Naive B cell (primary cell): Measurements from ENCODE around the gene RAPGEF1. TPM values are rescaled to one million over a fixed set of nuclear protein-coding genes. Genes with fewer than 3 reads are reported as not detected.

Source experiments
- ATAC-seq, 2 donors: fragments of 150-1000 bp; cut with Tn5 transposase; 2 replicates each; pipeline ENCODE4 v1.10.0; 2021; ENCODE audit warnings: low read depth in 2 of 2, mild to moderate bottlenecking in 2 of 2, moderate library complexity in 2 of 2
- DNase-seq: peaks from one replicate; pipeline ENCODE4 v3.0.0; 2022
- H3K27ac Mint-ChIP-seq, 6 donors: one replicate each; pipeline ENCODE4 v1.8.0; 2020 to 2022; ENCODE audit warnings: mild to moderate bottlenecking in 6 of 6, mixed read lengths in 6 of 6, moderate library complexity in 5 of 6, inconsistent platforms in 2 of 6
- H3K27me3 Mint-ChIP-seq, 3 donors: one replicate each; pipeline ENCODE4 v1.8.0; 2021 to 2022; ENCODE audit warnings: mixed read lengths in 3 of 3, mild to moderate bottlenecking in 1 of 3
- H3K36me3 Mint-ChIP-seq, 2 donors: one replicate each; pipeline ENCODE4 v1.8.0; 2020 to 2022; ENCODE audit warnings: mixed read lengths in 2 of 2, inconsistent platforms in 1 of 2, mild to moderate bottlenecking in 1 of 2
- H3K4me1 Mint-ChIP-seq, 3 donors: one replicate each; pipeline ENCODE4 v1.8.0; 2020 to 2022; ENCODE audit warnings: mixed read lengths in 3 of 3, inconsistent platforms in 1 of 3, mild to moderate bottlenecking in 1 of 3, moderate library complexity in 1 of 3
- H3K4me3 Mint-ChIP-seq, 8 donors: one replicate each; pipeline ENCODE4 v1.8.0; 2020 to 2022; ENCODE audit warnings: mild to moderate bottlenecking in 8 of 8, mixed read lengths in 8 of 8, moderate library complexity in 8 of 8, inconsistent platforms in 2 of 8
- H3K9me3 Mint-ChIP-seq, 7 donors: one replicate each; pipeline ENCODE4 v1.8.0; 2020 to 2022; ENCODE audit warnings: mixed read lengths in 7 of 7, mild to moderate bottlenecking in 5 of 7, inconsistent platforms in 2 of 7, moderate library complexity in 1 of 7
- polyA plus RNA-seq, 6 donors: library from polyadenylated mRNA; unstranded; fragments of 300-500 nt; fragmentation: Illumina TruSeq; gene quantifications; one replicate each; pipeline ENCODE4 v1.2.3, GENCODE V29; 2021; ENCODE audit warnings: low read depth in 6 of 6

Gene RAPGEF1
- polyA plus RNA-seq, 6 donors from 2014 or later, result 3.4 to 21.1 (median 7.9) TPM

DNA sequence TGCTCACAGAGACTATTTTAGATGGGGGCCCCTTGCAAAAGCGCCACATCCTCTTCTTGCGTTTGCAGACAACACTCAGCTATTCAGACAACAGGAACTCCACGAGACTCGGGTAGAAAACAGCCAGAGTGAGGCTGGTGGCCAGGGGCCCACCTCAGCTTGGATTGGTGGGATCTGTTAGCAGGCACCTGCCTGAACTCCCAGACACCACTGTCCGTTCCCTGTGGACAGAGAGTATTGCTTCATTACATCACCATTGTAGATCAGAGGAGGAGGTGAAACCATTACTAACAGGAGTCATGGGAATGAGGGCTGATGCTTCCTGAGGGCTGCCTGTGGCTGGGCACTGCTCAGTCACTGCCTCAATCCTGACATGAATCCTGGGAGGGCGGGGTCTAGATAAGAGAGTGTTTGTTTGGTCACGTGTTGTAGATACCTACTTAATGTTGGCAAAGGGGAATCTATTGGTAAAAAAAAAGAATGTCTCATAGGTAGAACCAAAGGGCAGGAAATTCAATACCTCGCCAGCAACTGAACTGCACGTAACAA is 4.4 kb upstream of the RAPGEF1 start:
- H3K27ac Mint-ChIP-seq, result peak overlapping the region; percentile 21 to 95 (median 68)
- peak overlapping the region in 2 of 8 donors; percentile 57 to 59 for H3K4me3 Mint-ChIP-seq
- DNase-seq (no peak), ATAC-seq (peak; percentile 36 to 52)
- H3K9me3 Mint-ChIP-seq, result no peaks in the 10 kb centered on the region
- H3K36me3 Mint-ChIP-seq, result no peaks in the 10 kb centered on the region
- peaks cover 15 to 29% (median 24%) of the 10 kb centered on the region in 3 donors for H3K4me1 Mint-ChIP-seq
- H3K27me3 Mint-ChIP-seq, result no peaks in the 10 kb centered on the region

DNA sequence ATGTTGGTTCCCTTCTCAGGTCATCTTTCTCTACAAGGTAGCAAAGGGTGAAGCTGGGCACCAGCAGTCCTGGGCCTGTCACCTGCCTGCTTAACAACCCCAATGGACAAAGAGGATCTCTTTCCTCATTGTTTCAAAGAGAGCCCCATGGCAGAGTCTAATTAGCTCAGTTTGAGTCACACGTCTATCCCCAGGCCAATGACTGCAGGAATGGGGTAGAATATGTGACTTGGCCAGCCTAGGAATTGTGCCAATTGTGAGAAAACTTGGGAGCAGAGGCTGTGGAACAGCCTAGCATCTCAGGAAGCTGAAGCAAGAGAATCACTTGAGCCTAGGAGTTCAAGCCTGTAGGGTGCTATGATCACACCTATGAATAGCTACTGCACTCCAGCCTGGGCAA is 3.6 kb upstream of the RAPGEF1 start:
- DNase-seq (no peak), ATAC-seq (no peak)
- Mint-ChIP-seq H3K4me1 (peaks cover 22 to 37% (median 32%) of the 10 kb centered on the region in 3 donors), H3K4me3 (peak overlapping the region in 1 of 8 donors; percentile 57), H3K27me3 (no peaks in the 10 kb centered on the region), H3K27ac (peak overlapping the region in 3 of 6 donors; percentile 80 to 95 (median 91)), H3K9me3 (no peaks in the 10 kb centered on the region), H3K36me3 (no peaks in the 10 kb centered on the region)

GRCh38 chr9:131743096-131743495 is 3.2 kb upstream of the RAPGEF1 start:
- Mint-ChIP-seq H3K4me1 (peaks cover 22 to 41% (median 33%) of the 10 kb centered on the region in 3 donors), H3K4me3 (peak overlapping the region in 2 of 8 donors; percentile 0 to 57), H3K36me3 (no peaks in the 10 kb centered on the region), H3K9me3 (no peaks in the 10 kb centered on the region), H3K27ac (peak overlapping the region in 2 of 6 donors; percentile 74 to 91), H3K27me3 (no peaks in the 10 kb centered on the region)
- ATAC-seq (no peak), DNase-seq (no peak)

GRCh38 chr9:131740898-131741297 is 1.0 kb upstream of the RAPGEF1 start:
- no peak for ATAC-seq
- H3K4me1 Mint-ChIP-seq, result peaks cover 38 to 56% (median 50%) of the 10 kb centered on the region in 3 donors
- no peaks in the 10 kb centered on the region for H3K27me3 Mint-ChIP-seq

GRCh38 chr9:131739133-131739958 is 530 bp downstream of the RAPGEF1 start:
- H3K4me3 Mint-ChIP-seq, result peak overlapping the region; percentile 88 to 98 (median 94)
- peak; percentile 63 for DNase-seq
- H3K27me3 Mint-ChIP-seq, result no peaks in the 10 kb centered on the region
- no peaks in the 10 kb centered on the region for H3K9me3 Mint-ChIP-seq
- H3K36me3 Mint-ChIP-seq, result peaks cover 4 to 7% of the 10 kb centered on the region in 2 donors
- ATAC-seq, result peak; percentile 59 to 62
- H3K27ac Mint-ChIP-seq, result peak overlapping the region; percentile 74 to 96 (median 92)
- H3K4me1 Mint-ChIP-seq, result peaks cover 51 to 67% (median 62%) of the 10 kb centered on the region in 3 donors

More at GRCh38 chr9:131740898-131741297, 1.0 kb upstream of the RAPGEF1 start:
- DNase-seq, result no peak
- H3K36me3 Mint-ChIP-seq, result no peaks in the 10 kb centered on the region
- H3K4me3 Mint-ChIP-seq, result peak overlapping the region; percentile 66 to 91 (median 76)
- H3K27ac Mint-ChIP-seq, result peak overlapping the region in 5 of 6 donors; percentile 77 to 97 (median 91)
- no peaks in the 10 kb centered on the region for H3K9me3 Mint-ChIP-seq

- peaks cover 7 to 9% of the 10 kb centered on the region in 2 donors for H3K36me3 Mint-ChIP-seq
- H3K27me3 Mint-ChIP-seq, result no peaks in the 10 kb centered on the region
- peaks cover 52 to 67% (median 62%) of the 10 kb centered on the region in 3 donors for H3K4me1 Mint-ChIP-seq
- peak overlapping the region; percentile 88 to 98 (median 94) for H3K4me3 Mint-ChIP-seq
- no peak for DNase-seq
- no peak for ATAC-seq
- no peaks in the 10 kb centered on the region for H3K9me3 Mint-ChIP-seq
- peak overlapping the region; percentile 74 to 96 (median 92) for H3K27ac Mint-ChIP-seq
These were observed 1.4 kb downstream of the RAPGEF1 start for GRCh38 chr9:131738293-131739132.

GRCh38 chr9:131737426-131737825 is 2.5 kb downstream of the RAPGEF1 start:
- Mint-ChIP-seq H3K27ac (peak overlapping the region in 4 of 6 donors; percentile 72 to 98 (median 86)), H3K4me1 (peaks cover 57 to 67% (median 60%) of the 10 kb centered on the region in 3 donors), H3K36me3 (peaks cover 7 to 9% of the 10 kb centered on the region in 2 donors), H3K9me3 (no peaks in the 10 kb centered on the region), H3K4me3 (peak overlapping the region; percentile 62 to 92 (median 78)), H3K27me3 (no peaks in the 10 kb centered on the region)
- ATAC-seq (no peak), DNase-seq (no peak)

GRCh38 chr9:131736431-131736830 is 3.4 kb downstream of the RAPGEF1 start:
- DNase-seq (no peak), ATAC-seq (no peak)
- Mint-ChIP-seq H3K4me1 (peaks cover 67 to 77% (median 70%) of the 10 kb centered on the region in 3 donors), H3K27ac (peak overlapping the region; percentile 89 to 100 (median 94)), H3K4me3 (peak overlapping the region; percentile 53 to 92 (median 76)), H3K9me3 (no peaks in the 10 kb centered on the region), H3K27me3 (no peaks in the 10 kb centered on the region), H3K36me3 (peaks cover 7 to 9% of the 10 kb centered on the region in 2 donors)

DNA sequence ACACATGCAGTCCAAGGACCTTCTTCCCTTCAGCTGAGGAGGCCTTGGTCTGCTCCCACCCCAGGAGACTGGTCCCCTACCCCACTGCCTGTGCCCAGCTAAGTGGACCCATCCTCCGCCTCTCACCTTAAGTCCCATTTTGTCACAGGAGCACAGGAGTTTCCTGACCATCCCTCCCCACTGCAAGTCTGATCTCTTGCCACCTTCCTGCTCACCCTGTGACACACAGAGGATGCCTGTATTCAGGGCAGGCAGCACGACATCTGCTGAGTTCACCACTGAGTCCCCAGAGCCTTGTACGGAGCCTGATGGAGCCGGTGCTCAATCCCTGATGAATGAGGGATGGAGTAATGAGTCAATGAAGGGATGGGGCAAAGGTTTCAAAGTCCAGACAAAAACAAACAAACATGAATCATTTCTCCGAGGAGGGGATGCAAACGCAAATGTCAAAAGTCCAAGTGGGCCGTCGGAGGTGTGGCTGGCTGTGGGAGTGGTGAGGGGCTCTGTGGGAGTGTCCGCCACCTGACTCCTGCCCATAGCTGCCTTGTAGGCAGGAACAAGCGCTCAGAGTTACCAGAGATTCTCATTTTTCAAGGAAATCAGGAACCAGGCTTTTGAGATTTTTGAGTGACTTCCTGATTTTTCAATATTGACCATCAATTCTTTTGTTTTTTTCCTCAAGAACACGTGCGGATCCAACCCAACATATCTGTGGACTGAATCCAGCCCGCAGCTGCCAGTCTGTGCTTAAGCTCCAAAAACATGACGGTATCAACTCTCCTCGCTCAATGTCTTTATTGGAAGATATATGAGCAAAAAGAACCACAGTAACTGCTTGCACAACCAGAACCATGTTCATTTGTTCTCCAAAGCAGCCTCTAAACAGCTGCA is 4.4 kb downstream of the RAPGEF1 start:
- Mint-ChIP-seq H3K27ac (peak overlapping the region; percentile 93 to 100 (median 96)), H3K36me3 (peaks cover 7 to 9% of the 10 kb centered on the region in 2 donors)

GRCh38 chr9:131734781-131735180 is 5.1 kb downstream of the RAPGEF1 start:
- ATAC-seq, result no peak
- no peaks in the 10 kb centered on the region for H3K9me3 Mint-ChIP-seq
- peak overlapping the region; percentile 62 to 92 (median 76) for H3K4me3 Mint-ChIP-seq
- no peaks in the 10 kb centered on the region for H3K27me3 Mint-ChIP-seq
- no peak for DNase-seq
- H3K4me1 Mint-ChIP-seq, result peaks cover 71 to 88% (median 80%) of the 10 kb centered on the region in 3 donors
- H3K27ac Mint-ChIP-seq, result peak overlapping the region; percentile 93 to 100 (median 96)
- peaks cover 7 to 9% of the 10 kb centered on the region in 2 donors for H3K36me3 Mint-ChIP-seq

More for the DNA sequence above, 4.4 kb downstream of the RAPGEF1 start:
- no peaks in the 10 kb centered on the region for H3K9me3 Mint-ChIP-seq
- DNase-seq (no peak), ATAC-seq (no peak)
- peak overlapping the region; percentile 62 to 92 (median 76) for H3K4me3 Mint-ChIP-seq
- no peaks in the 10 kb centered on the region for H3K27me3 Mint-ChIP-seq
- H3K4me1 Mint-ChIP-seq, result peaks cover 71 to 84% (median 79%) of the 10 kb centered on the region in 3 donors

DNA sequence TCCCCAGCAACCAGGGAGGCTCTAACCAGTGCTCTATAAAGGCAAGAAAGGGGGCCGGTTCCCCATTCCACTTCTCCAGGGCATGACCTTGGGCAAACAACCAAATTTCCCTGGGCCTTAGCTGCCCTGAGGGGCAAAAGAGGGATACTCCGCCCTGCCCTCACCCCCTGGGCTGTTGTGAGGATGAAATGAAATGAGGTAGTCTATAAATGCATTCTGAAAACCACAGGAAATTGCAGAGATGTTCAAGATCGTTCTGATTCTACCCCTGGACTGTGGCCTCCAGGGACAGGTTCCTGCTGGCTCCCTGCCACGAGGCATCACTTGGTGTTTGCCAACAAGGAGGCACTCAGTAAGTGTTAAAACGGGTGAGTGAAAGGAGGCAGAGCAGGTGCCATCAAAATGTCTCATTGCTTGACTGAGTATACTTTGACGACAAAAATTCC is 5.7 kb downstream of the RAPGEF1 start:
- Mint-ChIP-seq H3K27me3 (no peaks in the 10 kb centered on the region), H3K4me3 (peak overlapping the region; percentile 62 to 92 (median 79))
- DNase-seq, result no peak

DNA sequence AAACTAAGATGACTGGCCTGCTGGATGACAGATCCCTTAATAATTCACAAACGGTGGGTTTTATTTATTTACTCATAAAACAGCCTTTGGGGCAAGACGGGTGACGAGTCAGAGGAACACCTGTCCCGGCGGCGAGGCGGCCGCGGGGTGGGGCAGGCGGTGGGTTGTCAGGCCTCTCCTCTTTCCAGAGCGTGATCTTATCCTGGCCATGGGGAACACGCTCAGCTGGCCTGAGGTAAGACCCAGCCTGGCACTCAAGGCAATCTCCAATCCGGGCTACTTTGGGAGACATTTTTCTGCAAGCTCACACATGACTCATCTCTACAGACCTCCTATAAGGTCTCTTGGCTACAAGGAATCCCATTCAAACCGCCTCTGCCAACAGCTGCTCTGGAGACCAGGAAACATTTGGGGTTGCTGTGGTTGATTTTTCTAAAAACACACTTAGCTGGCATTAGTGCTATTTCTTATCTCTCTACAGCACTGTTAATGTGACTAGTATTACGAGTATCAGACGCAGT is 6.3 kb downstream of the RAPGEF1 start:
- Mint-ChIP-seq H3K4me3 (peak overlapping the region; percentile 62 to 92 (median 79)), H3K27me3 (no peaks in the 10 kb centered on the region), H3K4me1 (peaks cover 73 to 91% (median 82%) of the 10 kb centered on the region in 3 donors), H3K27ac (peak overlapping the region; percentile 93 to 100 (median 96)), H3K9me3 (peaks cover 0 to 2% (median 0%) of the 10 kb centered on the region in 7 donors), H3K36me3 (peaks cover 7 to 9% of the 10 kb centered on the region in 2 donors)
- DNase-seq (no peak), ATAC-seq (no peak)

More for the DNA sequence above, 5.7 kb downstream of the RAPGEF1 start:
- H3K9me3 Mint-ChIP-seq, result peaks cover 0 to 2% (median 0%) of the 10 kb centered on the region in 7 donors
- H3K27ac Mint-ChIP-seq, result peak overlapping the region; percentile 93 to 100 (median 96)
- H3K36me3 Mint-ChIP-seq, result peaks cover 7 to 9% of the 10 kb centered on the region in 2 donors
- peaks cover 74 to 92% (median 82%) of the 10 kb centered on the region in 3 donors for H3K4me1 Mint-ChIP-seq
- ATAC-seq, result peak in 1 of 2 donors; percentile 2
